Stimulated activated CD8-positive, alpha-beta memory T cell treated with anti-CD3 and anti-CD28 coated beads, Interleukin-7, amount 100 ng/mL, for 48 hours (primary cell): ENCODE results near the gene SLC35E1.
"Not testable (repeated sequence)": the region's sequence is repeated elsewhere in the genome, so short reads cannot be mapped to it uniquely, and the experiment has no call there.

Experiments used
- DNase-seq, 2 donors: peaks; one replicate each; pipeline ENCODE4 v3.0.0-alpha.2; 2020; ENCODE audit warnings: low read depth in 1 of 2; ENCODE audit errors: extremely low read depth in 1 of 2

The SLC35E1 gene

DNA sequence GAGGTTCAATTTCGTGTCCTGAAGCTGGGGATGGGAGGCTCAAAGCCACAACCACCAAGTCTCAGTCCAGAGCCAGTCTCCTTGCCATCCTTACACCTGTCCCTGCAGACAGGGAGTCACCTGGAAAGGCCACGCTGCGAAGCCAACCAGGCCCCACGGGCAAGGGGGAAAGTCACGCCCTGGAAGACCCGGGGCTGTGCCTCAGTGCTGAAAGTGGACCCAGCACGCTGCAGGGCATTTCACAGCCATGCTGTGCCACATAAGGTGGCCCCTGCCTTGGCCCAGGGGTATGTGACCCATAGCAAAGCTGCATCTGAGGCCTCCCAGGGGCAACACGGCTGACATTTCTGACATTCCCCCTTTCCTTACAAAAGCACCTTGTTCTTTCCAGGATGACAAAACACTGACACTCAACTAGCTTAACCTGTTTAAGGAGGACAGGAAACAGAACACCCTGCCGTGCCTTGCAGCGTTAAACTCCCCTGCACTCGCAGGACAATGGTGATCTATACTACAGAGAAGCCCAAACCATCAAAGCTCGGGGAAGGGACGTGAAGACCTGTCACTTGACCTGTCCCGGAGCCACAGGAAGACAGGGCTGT lies 44.8 kb downstream of the SLC35E1 start:
- no peak for DNase-seq

DNA sequence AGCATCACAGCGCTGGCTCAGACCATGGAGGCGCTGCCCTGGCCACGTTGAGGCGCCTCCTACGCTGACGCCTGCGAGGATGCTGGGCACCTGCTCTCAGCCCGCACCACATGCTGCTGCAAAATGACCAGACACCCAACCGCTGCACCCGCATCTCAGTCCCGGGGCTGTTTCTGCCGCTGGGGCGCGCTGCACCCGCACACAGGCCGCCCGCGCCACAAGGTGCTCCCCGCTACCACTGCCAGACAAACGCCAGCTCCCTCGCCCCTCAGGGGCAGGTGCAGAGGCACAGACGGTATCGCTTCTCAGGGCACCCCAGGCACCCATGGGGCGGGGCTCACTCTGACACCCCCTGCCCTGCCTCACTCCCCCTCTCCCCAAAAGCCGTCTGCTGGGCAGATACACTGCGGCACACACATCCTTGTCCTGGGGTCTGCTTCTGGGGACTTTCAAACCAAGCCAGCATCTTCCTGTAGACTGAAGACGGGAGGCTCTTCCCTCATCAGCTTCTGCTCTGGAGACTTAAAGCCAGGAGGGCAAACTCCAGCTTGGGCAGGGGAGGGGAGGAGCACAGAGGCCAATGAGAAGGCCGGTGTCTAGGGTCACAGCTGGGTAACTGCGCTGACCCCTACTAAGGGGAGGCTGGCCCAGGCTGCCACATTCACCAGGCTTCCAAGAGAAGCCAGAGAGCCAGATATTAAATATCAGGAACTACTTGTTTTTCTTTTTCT lies 46.3 kb downstream of the SLC35E1 start:
- no peak for DNase-seq

DNA sequence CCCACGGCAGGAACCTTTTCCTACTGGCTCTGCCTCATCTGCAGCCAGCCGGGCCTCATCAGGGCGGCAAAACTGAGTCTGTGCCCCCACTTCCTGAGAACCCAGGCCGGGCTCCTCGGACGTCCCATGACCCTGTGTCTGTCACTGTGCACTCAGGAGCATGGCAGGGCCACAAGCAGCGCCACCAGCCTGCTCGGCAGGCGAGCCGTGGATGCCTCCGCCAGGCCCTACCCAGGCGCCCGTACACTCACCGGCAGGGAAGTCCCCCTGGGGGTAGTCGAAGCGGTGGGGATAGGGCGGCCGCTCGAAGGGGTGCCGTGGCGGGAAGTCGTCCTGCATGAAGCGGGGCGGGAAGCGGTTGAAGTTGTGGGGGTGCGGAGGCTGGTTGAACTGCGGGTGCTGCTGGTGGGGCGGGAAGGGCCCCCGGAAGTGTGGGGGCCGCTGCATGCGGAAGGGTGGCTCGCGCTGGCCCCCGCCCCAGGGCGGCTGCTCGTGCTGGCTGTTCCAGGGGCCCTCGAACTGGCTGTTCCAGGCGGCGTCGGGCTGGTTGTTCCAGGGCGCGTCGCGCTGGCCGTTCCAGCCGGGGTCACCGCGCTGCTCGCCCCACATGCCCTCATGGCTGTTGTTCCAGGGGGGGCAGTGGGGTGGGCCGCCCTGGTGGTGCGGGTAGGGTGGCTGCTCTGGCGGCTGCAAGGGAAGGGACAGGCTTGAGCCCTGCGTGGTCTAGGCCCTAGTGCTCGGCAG lies 47.1 kb downstream of the SLC35E1 start:
- no peak for DNase-seq

DNA sequence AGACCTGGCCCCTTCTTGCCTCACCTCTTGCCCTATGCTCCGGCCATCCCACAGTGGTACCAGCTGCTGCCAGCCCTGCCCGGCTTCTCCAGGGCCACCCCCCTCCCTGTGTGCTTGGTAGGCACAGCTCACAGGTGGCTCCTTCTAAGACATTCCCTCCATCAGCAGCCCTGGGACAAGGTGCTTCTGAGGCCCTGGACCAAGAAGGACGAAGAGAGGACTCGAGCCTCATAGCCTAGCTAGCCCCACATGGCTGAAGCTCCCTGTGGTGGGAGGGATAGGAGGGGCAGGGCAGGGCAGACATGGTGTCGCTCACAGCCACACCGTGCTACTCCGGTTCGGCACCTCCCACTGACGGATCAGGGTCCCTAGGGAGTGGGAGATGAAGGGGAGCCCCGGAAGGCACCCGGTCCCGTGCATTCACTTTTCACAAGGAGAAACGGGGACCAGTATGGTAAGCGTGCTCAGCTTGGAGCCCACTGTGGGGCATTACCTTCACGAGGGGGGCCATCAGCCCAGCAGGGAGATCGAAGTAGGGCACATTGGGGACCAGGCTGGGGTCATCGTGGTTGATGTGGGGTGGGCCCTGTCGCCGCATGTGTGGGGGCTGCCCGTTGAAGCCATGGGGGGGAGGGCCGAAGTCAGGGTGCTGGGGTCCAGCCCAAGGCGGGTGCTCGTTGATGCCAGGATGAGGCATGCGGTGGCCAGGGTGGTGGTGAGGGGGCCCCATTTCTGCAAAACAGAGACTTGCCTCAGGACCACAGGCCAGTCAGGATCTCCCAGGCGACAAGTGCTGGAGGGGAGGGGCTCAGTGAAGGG lies 49.4 kb downstream of the SLC35E1 start:
- DNase-seq: no peak

DNA sequence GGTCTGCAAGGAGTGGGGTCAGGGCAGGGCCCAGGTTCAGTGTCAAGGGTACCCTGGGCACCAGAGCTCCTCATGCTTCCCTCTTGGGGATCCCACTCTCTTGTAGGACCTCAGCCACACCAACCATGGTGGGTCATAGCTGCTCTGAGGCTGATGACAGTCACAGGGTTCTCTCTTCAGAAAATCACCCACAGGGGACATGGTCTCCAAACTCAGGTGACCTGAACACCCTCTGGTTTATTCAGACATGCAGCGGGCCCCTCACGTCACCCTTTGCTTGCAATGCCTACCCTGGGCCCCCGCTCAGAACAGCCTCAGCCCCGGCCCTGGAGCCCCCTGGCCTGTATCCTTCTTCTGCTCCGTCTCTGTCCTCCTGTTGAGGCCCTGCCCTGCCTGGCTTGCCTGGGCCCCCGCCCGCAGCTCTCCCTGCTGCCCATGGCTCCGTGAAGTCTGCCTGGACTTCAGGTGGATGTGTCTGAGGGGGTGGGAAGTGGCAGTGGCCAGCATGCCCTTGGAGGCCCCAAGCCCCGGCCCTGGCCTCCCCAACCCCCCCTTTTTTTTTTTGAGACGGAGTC lies 50.4 kb downstream of the SLC35E1 start:
- DNase-seq: no peak

DNA sequence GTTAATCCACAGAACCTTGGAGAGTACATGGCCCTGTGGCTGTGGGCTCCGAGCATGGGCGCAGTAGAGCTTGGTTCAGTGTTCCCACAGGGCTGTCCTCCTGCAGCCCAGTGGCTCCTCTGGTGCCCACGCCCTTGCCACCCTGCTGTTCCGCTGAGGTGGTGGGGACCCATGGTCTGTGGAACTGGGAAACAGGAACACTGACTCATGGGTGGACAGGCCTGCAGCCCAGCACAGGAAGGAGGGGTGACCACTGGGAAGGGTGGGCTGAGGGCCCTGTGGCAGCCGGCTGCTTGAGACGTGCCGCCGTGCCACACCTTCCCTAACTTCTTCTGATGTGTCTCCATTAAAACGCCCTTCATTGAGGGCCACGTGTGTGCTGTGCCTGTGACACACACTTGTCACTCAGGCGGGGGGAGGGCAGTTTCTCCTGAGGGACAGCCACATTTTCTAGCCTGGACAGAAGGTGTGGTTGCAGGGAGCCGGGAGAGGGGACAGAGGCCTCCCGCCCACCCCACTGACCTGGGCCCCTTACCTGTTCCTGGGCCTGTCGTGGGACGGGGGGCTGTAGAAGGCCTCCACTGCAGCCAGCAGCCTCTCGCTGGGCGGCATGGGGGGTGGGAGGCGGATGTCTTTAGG lies 51.1 kb downstream of the SLC35E1 start:
- DNase-seq: no peak

DNA sequence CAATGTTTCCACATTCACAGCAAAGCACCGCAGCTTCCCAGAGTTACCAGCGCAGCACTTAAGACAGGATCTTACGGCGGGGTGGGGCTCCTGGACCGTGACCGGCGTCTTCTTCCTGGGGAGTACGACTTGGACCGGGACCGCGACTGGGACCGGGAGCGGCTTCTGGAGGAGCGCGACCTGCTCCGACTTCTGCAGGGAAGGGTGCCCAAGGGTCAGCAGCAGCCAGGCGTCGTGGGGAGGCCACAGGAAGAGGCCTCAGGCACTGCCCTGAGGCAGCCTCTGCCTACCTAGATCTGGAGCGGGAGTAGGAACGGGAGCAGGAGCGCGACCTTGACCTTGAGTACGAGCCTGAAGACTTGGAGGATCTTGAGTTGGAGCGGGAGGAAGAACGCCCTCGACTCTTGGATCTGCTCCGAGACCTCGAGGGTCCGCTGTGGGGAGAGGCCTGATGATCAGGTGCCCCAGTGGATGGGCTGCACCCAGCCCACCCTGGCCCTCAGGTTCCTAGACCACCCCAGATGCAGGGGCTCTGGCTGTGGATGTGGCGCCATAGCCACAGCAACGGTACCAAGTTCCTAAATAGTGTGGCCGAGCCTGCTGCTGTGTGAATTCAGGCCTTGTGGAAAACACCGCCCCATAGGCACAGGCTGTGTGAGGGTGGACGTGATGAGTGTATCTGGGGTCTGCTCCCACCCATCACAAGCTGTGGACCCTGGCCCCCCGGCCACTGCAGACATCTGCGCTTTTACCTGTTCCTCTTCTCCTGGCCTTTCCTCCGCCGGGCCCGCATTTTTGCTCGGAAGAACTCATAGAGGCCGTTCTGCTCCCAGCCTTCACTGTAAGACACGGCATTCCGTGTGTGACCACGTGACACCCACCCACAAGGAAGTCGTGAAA lies 51.9 kb downstream of the SLC35E1 start:
- DNase-seq: no peak

DNA sequence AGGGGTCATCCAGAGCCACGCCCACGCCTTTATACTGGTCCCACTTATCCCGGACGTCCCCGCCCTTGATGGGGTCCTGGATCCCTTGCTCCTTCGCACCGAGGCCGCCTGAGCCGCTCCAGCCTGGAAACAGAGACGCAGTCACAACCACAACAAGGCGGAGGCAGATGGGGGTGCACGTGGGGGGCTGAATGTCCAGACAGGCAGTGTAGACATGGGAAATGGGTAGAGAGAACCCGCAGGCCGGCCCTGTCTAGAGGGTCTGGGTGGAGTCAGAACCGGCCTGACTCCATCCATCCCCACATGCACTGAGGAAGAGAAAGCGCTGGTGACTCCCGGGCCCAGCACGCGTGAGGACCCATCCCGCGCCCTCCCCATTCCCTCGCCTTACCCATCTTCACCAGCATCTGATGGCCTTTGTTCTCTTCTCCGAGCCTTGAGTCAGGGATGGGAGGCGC lies 53.0 kb downstream of the SLC35E1 start:
- no peak for DNase-seq

DNA sequence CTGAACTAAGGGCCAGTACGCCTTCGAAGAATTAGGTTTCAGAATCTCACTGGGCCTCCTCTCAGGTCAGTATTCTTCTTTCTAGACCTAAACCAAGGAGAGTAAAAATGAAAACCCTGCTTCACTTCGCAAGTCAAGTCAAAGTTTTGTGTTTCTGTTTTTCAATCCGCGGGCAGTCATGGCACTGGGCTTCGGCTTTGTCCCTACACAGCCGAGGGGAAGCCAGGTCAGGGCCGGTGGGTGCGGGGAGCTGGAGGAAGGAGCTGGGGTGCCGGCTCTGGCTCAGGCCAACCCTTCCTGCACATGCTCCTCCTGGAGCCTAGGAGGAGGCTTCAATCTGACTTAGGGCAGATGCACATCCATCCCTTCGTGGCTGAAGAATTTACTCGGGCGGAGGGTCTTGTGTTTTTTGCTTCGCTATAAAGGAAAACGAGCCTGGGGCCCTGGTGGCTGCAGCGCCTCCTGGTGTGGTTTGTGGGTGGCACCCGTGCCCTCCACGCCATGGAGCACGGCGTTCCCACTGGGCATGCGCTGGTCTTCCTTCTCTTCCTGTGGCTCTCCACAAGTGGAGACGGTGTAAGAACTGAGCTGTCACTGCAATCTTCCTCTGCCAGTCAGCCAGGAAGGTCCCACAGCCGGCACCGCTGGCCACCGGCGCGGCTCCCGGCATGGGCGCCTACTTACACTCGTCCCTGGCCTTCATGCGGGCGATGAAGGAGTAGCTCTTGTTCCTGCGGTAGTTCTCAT lies 53.6 kb downstream of the SLC35E1 start:
- DNase-seq: no peak

DNA sequence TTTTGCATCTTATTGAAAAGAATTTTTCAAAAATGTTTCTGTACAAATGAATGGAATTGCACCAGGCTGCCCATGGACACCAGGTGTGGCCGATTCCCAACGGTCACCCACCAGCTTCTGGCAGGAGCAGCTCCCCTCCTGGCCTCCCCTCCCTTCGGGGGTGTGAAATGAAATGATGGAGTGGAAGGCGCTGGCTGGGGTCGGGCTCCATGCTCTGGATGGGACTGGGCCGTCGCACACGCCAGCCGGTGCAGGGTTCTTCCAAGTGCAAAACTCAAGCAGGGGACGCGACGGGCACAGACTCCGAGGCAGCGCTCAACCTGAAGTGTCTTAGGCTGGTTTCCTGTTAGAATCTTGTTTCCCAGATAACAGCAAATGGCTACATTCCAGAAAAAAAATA lies 54.2 kb downstream of the SLC35E1 start:
- no peak for DNase-seq

DNA sequence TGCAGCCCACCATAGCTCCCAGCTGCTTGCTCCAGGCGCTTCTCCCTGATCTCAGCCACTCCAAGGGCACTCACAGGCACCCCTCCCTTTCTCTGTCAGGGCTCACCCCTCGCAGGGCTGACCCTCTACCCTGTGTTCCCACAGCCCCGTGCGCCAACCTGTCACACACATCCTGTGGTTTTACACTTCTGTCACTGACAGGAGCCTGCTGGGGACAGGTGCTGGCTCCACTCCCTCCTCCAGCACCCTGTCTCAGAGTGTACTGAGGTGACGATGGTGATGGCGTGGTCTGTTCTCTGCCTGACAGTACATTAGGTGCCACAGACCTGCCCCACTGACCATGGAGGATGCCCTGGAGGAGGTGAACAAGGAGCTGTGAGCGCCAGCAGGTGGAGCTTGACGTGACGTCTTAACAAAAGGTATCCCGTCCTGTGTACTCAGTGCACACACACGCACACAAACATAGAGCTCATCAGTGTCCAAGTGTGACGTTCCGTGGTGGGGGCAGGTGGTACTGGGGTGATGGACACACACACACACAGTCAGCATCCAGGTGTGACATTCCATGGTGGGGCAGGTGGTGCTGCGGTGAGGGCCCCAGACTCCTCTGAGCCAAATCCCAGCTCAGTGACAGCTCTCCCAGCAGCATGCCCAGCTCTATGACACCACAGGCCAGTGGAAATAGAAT lies 55.1 kb downstream of the SLC35E1 start:
- DNase-seq: no peak

DNA sequence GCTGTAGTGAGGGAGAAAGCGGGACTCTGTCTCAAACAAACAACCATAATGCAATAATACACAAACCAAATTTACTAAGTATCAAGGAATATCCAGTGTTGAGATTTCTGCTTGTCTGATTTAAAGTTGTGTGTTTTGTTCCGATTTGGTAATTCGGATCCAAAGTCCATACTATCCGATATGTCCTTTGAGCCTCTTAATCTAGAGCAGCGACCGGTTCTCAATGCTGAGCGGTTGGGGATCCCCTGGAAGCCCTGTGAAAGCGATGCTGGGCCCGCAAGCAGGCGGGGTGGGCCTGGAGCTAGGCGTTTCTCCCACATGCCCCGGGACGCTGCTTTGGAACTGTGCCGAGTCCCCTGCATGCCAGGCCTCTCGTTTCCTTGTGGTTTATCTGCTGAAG lies 55.8 kb downstream of the SLC35E1 start:
- no peak for DNase-seq

DNA sequence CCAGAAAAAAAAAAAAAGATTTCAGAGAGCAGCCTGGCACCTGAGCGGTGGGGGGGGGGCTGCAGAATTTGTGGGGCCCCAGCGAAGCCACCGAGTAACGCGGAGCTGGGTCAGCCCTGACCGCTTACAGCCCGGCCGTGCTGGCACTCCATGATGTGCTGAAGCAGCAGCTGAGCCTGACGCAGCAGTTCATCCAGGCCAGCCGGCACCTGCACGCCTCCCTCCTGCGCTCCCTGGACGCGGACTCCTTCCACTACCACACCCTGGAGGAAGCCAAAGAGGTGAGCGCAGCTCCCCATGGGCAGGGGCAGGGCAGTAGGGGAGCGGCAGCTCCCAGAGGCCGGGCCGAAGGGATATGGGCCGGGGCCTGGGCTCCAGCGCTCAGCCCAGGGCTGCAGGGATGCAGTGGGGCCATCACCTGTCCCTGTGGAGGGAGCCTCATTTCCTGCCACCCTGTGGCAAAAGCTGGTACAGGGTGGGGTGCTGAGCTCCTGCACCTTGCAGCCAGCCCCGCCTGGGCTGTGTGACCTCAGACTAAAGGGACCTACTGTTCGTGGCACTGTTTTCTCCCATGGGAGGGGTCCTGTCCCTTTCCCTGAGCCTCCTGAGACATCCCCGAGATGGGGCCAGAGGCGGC lies 57.7 kb downstream of the SLC35E1 start:
- DNase-seq: no peak

DNA sequence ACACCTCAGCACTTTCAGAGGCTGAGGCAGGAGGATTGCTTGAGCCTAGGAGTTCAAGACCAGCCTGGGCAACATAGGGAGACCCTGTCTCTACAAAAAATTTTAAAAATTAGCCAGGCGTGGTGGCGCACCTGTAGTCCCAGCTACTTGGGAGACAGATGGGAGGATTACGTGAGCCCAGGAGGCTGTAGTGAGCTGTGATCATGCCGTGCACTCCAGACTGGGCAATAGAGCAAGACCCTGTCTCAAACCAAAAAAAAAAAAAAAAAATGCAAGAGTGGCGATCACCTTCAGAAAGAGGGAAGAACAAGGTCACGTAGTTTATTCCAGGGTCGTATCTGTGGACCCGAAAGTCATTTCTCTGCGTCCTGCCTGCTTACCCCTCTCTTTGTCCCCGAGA lies 59.6 kb downstream of the SLC35E1 start:
- not testable (repeated sequence) for DNase-seq

DNA sequence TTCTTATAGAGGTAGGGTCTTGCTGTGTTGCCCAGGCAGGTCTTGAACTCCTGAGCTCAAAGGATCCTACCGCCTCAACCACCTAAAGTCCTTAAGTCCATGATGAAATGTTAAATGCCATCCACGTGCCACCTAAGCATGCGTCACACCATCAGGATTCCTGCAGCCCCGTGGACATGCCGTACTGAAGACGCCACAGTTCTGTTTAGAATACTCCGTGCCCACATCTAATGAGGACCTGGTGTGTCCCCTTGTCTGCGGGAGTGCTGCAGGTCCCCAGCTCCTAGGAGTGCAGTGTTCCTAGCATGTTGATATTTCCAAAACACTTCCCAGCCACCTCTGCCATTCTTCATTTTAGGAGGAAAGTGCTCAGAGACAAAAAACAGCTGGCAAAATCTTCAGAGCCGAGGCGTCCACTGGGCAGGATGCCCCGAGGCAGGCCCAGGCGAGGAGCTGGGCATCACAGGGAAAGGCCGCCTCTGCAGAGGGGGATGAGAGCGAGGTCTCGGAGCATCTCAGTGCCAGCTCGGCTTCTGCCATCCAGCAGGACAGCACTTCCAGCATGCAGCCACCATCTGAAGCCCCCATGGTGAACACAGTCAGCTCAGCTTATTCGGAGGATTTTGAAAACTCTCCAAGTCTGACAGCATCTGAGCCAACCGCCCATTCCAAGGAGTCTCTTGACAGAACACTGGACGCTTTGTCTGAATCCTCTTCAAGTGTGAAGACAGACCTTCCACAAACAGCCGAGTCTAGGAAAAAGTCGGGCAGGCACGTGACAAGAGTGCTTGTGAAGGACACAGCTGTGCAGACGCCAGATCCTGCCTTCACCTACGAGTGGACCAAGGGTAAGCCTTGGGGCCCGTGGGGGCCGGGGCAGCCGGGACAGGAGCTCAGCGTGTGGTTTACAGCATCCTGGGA lies 62.8 kb downstream of the SLC35E1 start:
- no peak for DNase-seq

DNA sequence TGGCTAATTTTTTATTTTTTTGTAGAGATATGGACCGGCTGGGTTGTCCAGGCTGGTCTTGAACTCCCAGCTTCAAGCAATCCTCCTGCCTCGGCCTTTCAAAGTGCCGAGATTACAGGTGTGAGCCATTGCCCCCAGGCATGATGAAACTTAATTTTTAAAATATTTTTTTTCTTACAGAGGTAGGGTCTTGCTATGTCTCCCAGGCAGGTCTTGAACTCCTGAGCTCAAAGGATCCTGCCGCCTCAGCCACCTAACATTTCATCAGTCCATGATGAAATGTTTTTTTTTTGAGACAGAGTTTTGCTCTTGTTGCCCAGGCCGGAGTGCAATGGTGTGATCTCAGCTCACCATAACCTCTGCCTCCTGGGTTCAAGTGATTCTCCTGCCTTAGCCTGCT lies 63.7 kb downstream of the SLC35E1 start:
- DNase-seq: no peak

DNA sequence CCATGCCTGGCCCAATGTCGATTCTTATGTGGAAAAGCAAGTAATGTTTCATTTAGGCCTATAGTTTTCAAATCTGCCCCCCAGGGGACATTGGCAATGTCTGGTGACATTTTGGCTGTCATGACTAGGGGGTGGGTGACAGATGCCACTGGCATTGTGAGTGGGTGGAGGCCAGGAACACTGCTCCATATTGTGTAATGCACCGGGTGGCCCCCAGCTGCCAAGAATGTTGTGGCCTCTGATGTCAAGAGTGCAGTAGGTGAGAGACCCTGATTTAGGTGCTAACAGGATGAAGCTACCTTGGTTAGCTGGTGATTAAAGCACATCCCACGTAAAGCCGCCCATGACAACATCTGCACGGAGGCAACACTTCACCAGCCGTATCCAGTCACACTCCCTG lies 65.3 kb downstream of the SLC35E1 start:
- no peak for DNase-seq
